ENCODE measurements around the gene RECQL5. TPM values are rescaled to one million over a fixed set of nuclear protein-coding genes. Genes with fewer than 3 reads are reported as not detected.

The RECQL5 gene
- total RNA-seq, 1 donor from 2014 or later: 49.8 TPM

- Mint-ChIP-seq H3K9me3 (ENCODE audit: unreplicated experiment) (peaks cover 7% of the 10 kb centered on the region), H3K4me3 (ENCODE audit: unreplicated experiment) (no peak overlapping the region), H3K4me1 (ENCODE audit: low read depth, unreplicated experiment) (no peaks in the 10 kb centered on the region), H3K36me3 (ENCODE audit: unreplicated experiment) (no peaks in the 10 kb centered on the region), H3K27ac (ENCODE audit: unreplicated experiment) (no peak overlapping the region), H3K27me3 (ENCODE audit: unreplicated experiment) (peaks cover 2% of the 10 kb centered on the region)
- TF ChIP-seq CTCF (IDR thresholded peaks at IDR 0.05; ENCODE audit: partially characterized antibody, unreplicated experiment): no peak
- no peak for DNase-seq
Observed at GRCh38 chr17:75643643-75644017, 23.3 kb downstream of the RECQL5 start.

- Mint-ChIP-seq H3K4me3 (ENCODE audit: unreplicated experiment) (no peak overlapping the region), H3K27ac (ENCODE audit: unreplicated experiment) (no peak overlapping the region), H3K4me1 (ENCODE audit: low read depth, unreplicated experiment) (no peaks in the 10 kb centered on the region), H3K27me3 (ENCODE audit: unreplicated experiment) (peaks cover 2% of the 10 kb centered on the region), H3K36me3 (ENCODE audit: unreplicated experiment) (no peaks in the 10 kb centered on the region), H3K9me3 (ENCODE audit: unreplicated experiment) (peaks cover 4% of the 10 kb centered on the region)
- DNase-seq: peak; percentile 11
- no peak for TF ChIP-seq CTCF (IDR thresholded peaks at IDR 0.05; ENCODE audit: partially characterized antibody, unreplicated experiment)
Observed at GRCh38 chr17:75642784-75643642, 23.9 kb downstream of the RECQL5 start.

- Mint-ChIP-seq H3K27ac (ENCODE audit: unreplicated experiment) (no peak overlapping the region), H3K4me1 (ENCODE audit: low read depth, unreplicated experiment) (no peaks in the 10 kb centered on the region), H3K4me3 (ENCODE audit: unreplicated experiment) (no peak overlapping the region), H3K27me3 (ENCODE audit: unreplicated experiment) (peaks cover 4% of the 10 kb centered on the region), H3K9me3 (ENCODE audit: unreplicated experiment) (peaks cover 4% of the 10 kb centered on the region), H3K36me3 (ENCODE audit: unreplicated experiment) (no peaks in the 10 kb centered on the region)
- no peak for DNase-seq
- TF ChIP-seq CTCF (IDR thresholded peaks at IDR 0.05; ENCODE audit: partially characterized antibody, unreplicated experiment): no peak
Observed at GRCh38 chr17:75642182-75642783, 24.7 kb downstream of the RECQL5 start.

GRCh38 chr17:75641343-75641742 is 25.6 kb downstream of the RECQL5 start:
- no peak for TF ChIP-seq CTCF (IDR thresholded peaks at IDR 0.05; ENCODE audit: partially characterized antibody, unreplicated experiment)
- Mint-ChIP-seq H3K4me1 (ENCODE audit: low read depth, unreplicated experiment) (peaks cover 4% of the 10 kb centered on the region), H3K27ac (ENCODE audit: unreplicated experiment) (no peak overlapping the region), H3K27me3 (ENCODE audit: unreplicated experiment) (peaks cover 4% of the 10 kb centered on the region), H3K9me3 (ENCODE audit: unreplicated experiment) (peaks cover 4% of the 10 kb centered on the region), H3K36me3 (ENCODE audit: unreplicated experiment) (no peaks in the 10 kb centered on the region), H3K4me3 (ENCODE audit: unreplicated experiment) (no peak overlapping the region)
- peak; percentile 8 for DNase-seq

- peaks cover 4% of the 10 kb centered on the region for H3K27me3 Mint-ChIP-seq (ENCODE audit: unreplicated experiment)
- H3K36me3 Mint-ChIP-seq (ENCODE audit: unreplicated experiment): no peaks in the 10 kb centered on the region
- H3K9me3 Mint-ChIP-seq (ENCODE audit: unreplicated experiment): peaks cover 3% of the 10 kb centered on the region
- peaks cover 8% of the 10 kb centered on the region for H3K4me1 Mint-ChIP-seq (ENCODE audit: low read depth, unreplicated experiment)
- no peak overlapping the region for H3K4me3 Mint-ChIP-seq (ENCODE audit: unreplicated experiment)
- peak; percentile 16 for DNase-seq
- TF ChIP-seq CTCF (IDR thresholded peaks at IDR 0.05; ENCODE audit: partially characterized antibody, unreplicated experiment): no peak
- H3K27ac Mint-ChIP-seq (ENCODE audit: unreplicated experiment): no peak overlapping the region
Observed at GRCh38 chr17:75640556-75641119, 26.3 kb downstream of the RECQL5 start.
